Karpas-422 (cell line): Measurements from ENCODE around the gene PALLD. TPM values are rescaled to one million over a fixed set of nuclear protein-coding genes. Genes with fewer than 3 reads are reported as not detected.

Experiments used
- DNase-seq: peaks from one replicate; pipeline ENCODE4 v3.0.0-alpha.2; 2015
- H2AFZ ChIP-seq: fragments of 200-600 bp; sonication (generic); 2 replicates; pipeline ENCODE4 v1.6.1; 2014; ENCODE audit warnings: antibody characterized with exemption, low read length, mixed read lengths
- H3K27ac ChIP-seq: fragments of 200-600 bp; sonication (generic); 2 replicates; pipeline ENCODE4 v1.5.1; 2014; ENCODE audit warnings: mild to moderate bottlenecking, low read length, moderate library complexity
- H3K27me3 ChIP-seq: fragments of 200-600 bp; sonication (generic); 2 replicates; pipeline ENCODE4 v1.6.1; 2014; ENCODE audit warnings: low read length, mixed read lengths
- H3K36me3 ChIP-seq: fragments of 200-600 bp; sonication (generic); 2 replicates; pipeline ENCODE4 v1.6.1; 2014; ENCODE audit warnings: low read length, mixed read lengths; ENCODE audit not compliant: insufficient read depth
- H3K4me1 ChIP-seq: fragments of 200-600 bp; sonication (generic); 2 replicates; pipeline ENCODE4 v1.6.1; 2014; ENCODE audit warnings: mild to moderate bottlenecking, low read length, mixed read lengths
- H3K4me2 ChIP-seq: fragments of 200-600 bp; sonication (generic); 2 replicates; pipeline ENCODE4 v1.6.1; 2014; ENCODE audit warnings: low read length, low read depth, mild to moderate bottlenecking; ENCODE audit not compliant: poor library complexity, severe bottlenecking
- H3K4me3 ChIP-seq: fragments of 200-600 bp; sonication (generic); 2 replicates; pipeline ENCODE4 v1.5.1; 2014; ENCODE audit warnings: mild to moderate bottlenecking, antibody characterized with exemption, low read length, mixed read lengths
- H3K79me2 ChIP-seq: fragments of 200-600 bp; sonication (generic); 2 replicates; pipeline ENCODE4 v1.6.1; 2014; ENCODE audit warnings: mild to moderate bottlenecking, low read length, mixed read lengths
- H3K9ac ChIP-seq: fragments of 200-600 bp; sonication (generic); 2 replicates; pipeline ENCODE4 v1.6.0; 2014; ENCODE audit warnings: low read length
- H3K9me2 ChIP-seq: fragments of 200-600 bp; sonication (generic), shearing (Covaris generic); replicated peaks from 2 replicates; pipeline ENCODE4 v1.6.0; 2014; ENCODE audit warnings: mild to moderate bottlenecking, low read length, moderate library complexity; ENCODE audit not compliant: insufficient read depth
- H3K9me3 ChIP-seq: fragments of 300-700, 200-600 bp; sonication (generic); 2 replicates; pipeline ENCODE4 v1.6.1; 2014; ENCODE audit warnings: low read length, mixed read lengths
- H4K20me1 ChIP-seq: fragments of 200-600 bp; sonication (generic); 2 replicates; pipeline ENCODE4 v1.6.1; 2014; ENCODE audit warnings: mild to moderate bottlenecking, antibody characterized with exemption, low read length, low read depth; ENCODE audit not compliant: insufficient read depth
- total RNA-seq: library from RNA; depleted of rRNA; stranded (reverse); fragments of >200 nt; shearing (Covaris generic); gene quantifications from 2 replicates; pipeline ENCODE4 v1.2.3, GENCODE V29; 2014; ENCODE audit warnings: low replicate concordance

PALLD gene
- total RNA-seq, 1 experiment from 2014 or later = 0.71 TPM

- no peak overlapping the region for H3K4me2 ChIP-seq
- no peaks in the 10 kb centered on the region for H3K36me3 ChIP-seq
- no peak overlapping the region for H2AFZ ChIP-seq
- H3K79me2 ChIP-seq = no peaks in the 10 kb centered on the region
- H4K20me1 ChIP-seq = no peaks in the 10 kb centered on the region
- no peaks in the 10 kb centered on the region for H3K27me3 ChIP-seq
- H3K9me3 ChIP-seq = no peaks in the 10 kb centered on the region
- no peaks in the 10 kb centered on the region for H3K4me1 ChIP-seq
- no peak overlapping the region for H3K27ac ChIP-seq
- H3K9me2 ChIP-seq = no peaks in the 10 kb centered on the region
- H3K9ac ChIP-seq = no peak overlapping the region
- peak; percentile 59 for DNase-seq
- H3K4me3 ChIP-seq = no peak overlapping the region
These were observed 420.4 kb downstream of the PALLD start for GRCh38 chr4:168917138-168917779.

- Histone ChIP-seq H3K9me2 (no peaks in the 10 kb centered on the region), H3K4me1 (no peaks in the 10 kb centered on the region), H3K79me2 (no peaks in the 10 kb centered on the region), H3K9me3 (no peaks in the 10 kb centered on the region), H3K4me2 (no peak overlapping the region), H3K9ac (no peak overlapping the region), H3K4me3 (no peak overlapping the region), H4K20me1 (no peaks in the 10 kb centered on the region), H3K27me3 (no peaks in the 10 kb centered on the region), H2AFZ (no peak overlapping the region), H3K36me3 (no peaks in the 10 kb centered on the region), H3K27ac (no peak overlapping the region)
- no peak for DNase-seq
These were observed 423.0 kb downstream of the PALLD start for GRCh38 chr4:168919706-168920324.

- H3K27me3 ChIP-seq = no peaks in the 10 kb centered on the region
- no peak overlapping the region for H3K4me3 ChIP-seq
- H3K79me2 ChIP-seq = no peaks in the 10 kb centered on the region
- no peak for DNase-seq
- no peaks in the 10 kb centered on the region for H3K9me3 ChIP-seq
- H3K4me1 ChIP-seq = no peaks in the 10 kb centered on the region
- H3K27ac ChIP-seq = no peak overlapping the region
- no peak overlapping the region for H3K4me2 ChIP-seq
- no peak overlapping the region for H2AFZ ChIP-seq
- H3K36me3 ChIP-seq = no peaks in the 10 kb centered on the region
- H4K20me1 ChIP-seq = no peaks in the 10 kb centered on the region
- H3K9me2 ChIP-seq = no peaks in the 10 kb centered on the region
- no peak overlapping the region for H3K9ac ChIP-seq
These were observed 423.7 kb downstream of the PALLD start for GRCh38 chr4:168920441-168921065.

GRCh38 chr4:168923526-168924194, 426.8 kb downstream of the PALLD start:
- Histone ChIP-seq H3K79me2 (no peaks in the 10 kb centered on the region), H3K36me3 (no peaks in the 10 kb centered on the region), H3K4me3 (no peak overlapping the region), H4K20me1 (no peaks in the 10 kb centered on the region), H2AFZ (no peak overlapping the region), H3K9me2 (no peaks in the 10 kb centered on the region), H3K4me2 (no peak overlapping the region), H3K4me1 (no peaks in the 10 kb centered on the region), H3K9ac (no peak overlapping the region), H3K27me3 (no peaks in the 10 kb centered on the region), H3K27ac (no peak overlapping the region), H3K9me3 (no peaks in the 10 kb centered on the region)
- peak; percentile 74 for DNase-seq

GRCh38 chr4:168924667-168925066, 427.8 kb downstream of the PALLD start:
- Histone ChIP-seq H3K36me3 (no peaks in the 10 kb centered on the region), H3K27me3 (no peaks in the 10 kb centered on the region), H2AFZ (no peak overlapping the region), H3K4me2 (no peak overlapping the region), H3K9ac (no peak overlapping the region), H3K9me2 (no peaks in the 10 kb centered on the region), H3K27ac (no peak overlapping the region), H4K20me1 (no peaks in the 10 kb centered on the region), H3K9me3 (no peaks in the 10 kb centered on the region), H3K4me1 (no peaks in the 10 kb centered on the region), H3K4me3 (no peak overlapping the region), H3K79me2 (no peaks in the 10 kb centered on the region)
- no peak for DNase-seq

- H3K9ac ChIP-seq = no peak overlapping the region
- no peaks in the 10 kb centered on the region for H3K9me2 ChIP-seq
- no peaks in the 10 kb centered on the region for H3K27me3 ChIP-seq
- H3K9me3 ChIP-seq = no peaks in the 10 kb centered on the region
- H2AFZ ChIP-seq = no peak overlapping the region
- no peaks in the 10 kb centered on the region for H3K79me2 ChIP-seq
- no peak overlapping the region for H3K4me3 ChIP-seq
- H3K27ac ChIP-seq = no peak overlapping the region
- H3K4me2 ChIP-seq = no peak overlapping the region
- DNase-seq = no peak
- no peaks in the 10 kb centered on the region for H3K36me3 ChIP-seq
- H3K4me1 ChIP-seq = no peaks in the 10 kb centered on the region
- no peaks in the 10 kb centered on the region for H4K20me1 ChIP-seq
These were observed 429.1 kb downstream of the PALLD start for GRCh38 chr4:168925789-168926490.

- no peaks in the 10 kb centered on the region for H4K20me1 ChIP-seq
- no peaks in the 10 kb centered on the region for H3K9me3 ChIP-seq
- H3K4me3 ChIP-seq = no peak overlapping the region
- H2AFZ ChIP-seq = no peak overlapping the region
- H3K27ac ChIP-seq = no peak overlapping the region
- H3K9me2 ChIP-seq = no peaks in the 10 kb centered on the region
- no peaks in the 10 kb centered on the region for H3K36me3 ChIP-seq
- no peak overlapping the region for H3K9ac ChIP-seq
- no peak overlapping the region for H3K4me2 ChIP-seq
- DNase-seq = no peak
- no peaks in the 10 kb centered on the region for H3K4me1 ChIP-seq
- no peaks in the 10 kb centered on the region for H3K27me3 ChIP-seq
- H3K79me2 ChIP-seq = no peaks in the 10 kb centered on the region
These were observed 431.5 kb downstream of the PALLD start for GRCh38 chr4:168928346-168928745.

- Histone ChIP-seq H3K4me2 (no peak overlapping the region), H3K9me3 (no peaks in the 10 kb centered on the region), H3K9me2 (no peaks in the 10 kb centered on the region), H4K20me1 (no peaks in the 10 kb centered on the region), H3K9ac (no peak overlapping the region), H2AFZ (no peak overlapping the region), H3K27ac (no peak overlapping the region), H3K27me3 (no peaks in the 10 kb centered on the region), H3K4me1 (no peaks in the 10 kb centered on the region), H3K36me3 (no peaks in the 10 kb centered on the region), H3K79me2 (no peaks in the 10 kb centered on the region), H3K4me3 (no peak overlapping the region)
- DNase-seq = no peak
These were observed 432.0 kb downstream of the PALLD start for GRCh38 chr4:168928875-168929274.
